HepG2 (cell line): ENCODE results near the gene GPR87. TPM values are rescaled to one million over a fixed set of nuclear protein-coding genes. Genes with fewer than 3 reads are reported as not detected.

Source experiments
- ATAC-seq: fragments of 200-7000 bp; cut with Tn5 transposase; 3 replicates; pipeline ENCODE4 v1.9.1; 2020; ENCODE audit warnings: mild to moderate bottlenecking, moderate library complexity
- BruUV-seq: library from RNA; stranded (reverse); fragments of 400-500 nt; replicated peaks from 2 replicates; lab custom pipeline; 2021; lab: Mats Ljungman, UMichigan
- CTCF ChIA-PET: fragments of 300-600 bp; formaldehyde crosslinking; extraction: SDS; loops from one replicate; lab custom pipeline; 2021; ENCODE audit warnings: low total read pairs, inconsistent platforms, low intra/inter-chr PET ratio; lab: Yijun Ruan, JAX
- POLR2A ChIA-PET: fragments of 350-600 bp; sonication (Branson Sonifier 250); formaldehyde crosslinking; loops from one replicate; lab custom pipeline; 2020; ENCODE audit warnings: antibody characterized with exemption, inconsistent platforms; lab: Yijun Ruan, JAX
- DNase-seq: peaks from one replicate; pipeline ENCODE4 v3.0.0-alpha.2; 2015; ENCODE audit warnings: low spot score
- FAIRE-seq: peaks from 3 replicates; lab custom pipeline; 2011; peaks lifted over from hg19 to GRCh38; lab: Jason Lieb, UNC
- H2AFZ ChIP-seq: one replicate; pipeline ENCODE4 v1.6.1; 2011; ENCODE audit warnings: low read length, inconsistent platforms
- H3K27ac ChIP-seq: fragments of 300-600 bp; 3 replicates; pipeline ENCODE4 v1.8.0; 2011; ENCODE audit warnings: mixed run types, mild to moderate bottlenecking, mixed read lengths, low read length, inconsistent platforms; ENCODE audit not compliant: insufficient read depth; ENCODE audit errors: extremely low read length
- H3K27me3 ChIP-seq, 2 experiments: fragments of 200-600 bp in 1 of 2; 2 replicates in 1 of 2; 3 replicates in 1 of 2; pipeline versions ENCODE4 v1.6.0 to v1.8.0; 2011; ENCODE audit warnings: low read length in 2 of 2, mild to moderate bottlenecking in 2 of 2, moderate library complexity in 2 of 2, inconsistent platforms in 1 of 2; ENCODE audit not compliant: insufficient read depth in 2 of 2, control insufficient read depth in 1 of 2
- H3K36me3 ChIP-seq, 2 experiments: fragments of 200-600 bp in 1 of 2; replicated peaks in 1 of 2; 2 replicates in 1 of 2; 3 replicates in 1 of 2; pipeline versions ENCODE4 v1.5.1 to v1.8.0; 2011; ENCODE audit warnings: low read length in 2 of 2, inconsistent platforms in 1 of 2; ENCODE audit not compliant: insufficient read depth in 2 of 2, control insufficient read depth in 1 of 2
- H3K4me1 ChIP-seq: 2 replicates; pipeline ENCODE4 v1.5.1; 2012; ENCODE audit warnings: low read length, inconsistent platforms; ENCODE audit not compliant: insufficient read depth
- H3K4me2 ChIP-seq: 2 replicates; pipeline ENCODE4 v1.6.0; 2011; ENCODE audit warnings: low read depth, low read length, inconsistent platforms
- H3K4me3 ChIP-seq, 3 experiments: fragments of 200-600 bp in 1 of 3; sonication (generic), shearing (Covaris generic) in 1 of 3; replicated peaks in 1 of 3; 2 replicates each; pipeline ENCODE4 v1.5.1; 2011 to 2016; ENCODE audit warnings: low read length in 3 of 3, inconsistent platforms in 2 of 3, low read depth in 2 of 3, mild to moderate bottlenecking in 2 of 3, control low read depth in 1 of 3, mixed read lengths in 1 of 3; ENCODE audit not compliant: insufficient read depth in 1 of 3
- H3K79me2 ChIP-seq: one replicate; pipeline ENCODE4 v1.6.1; 2011; ENCODE audit warnings: low read length, inconsistent platforms; ENCODE audit not compliant: insufficient read depth
- H3K9ac ChIP-seq: 2 replicates; pipeline ENCODE4 v1.6.0; 2011; ENCODE audit warnings: mild to moderate bottlenecking, low read depth, low read length, inconsistent platforms; ENCODE audit not compliant: insufficient read depth
- H3K9me3 ChIP-seq: 2 replicates; pipeline ENCODE4 v1.5.1; 2012; ENCODE audit warnings: mild to moderate bottlenecking, low read length
- H4K20me1 ChIP-seq: 2 replicates; pipeline ENCODE4 v1.6.0; 2011; ENCODE audit warnings: inconsistent platforms, mild to moderate bottlenecking, low read length, moderate library complexity; ENCODE audit not compliant: insufficient read depth
- AGO1 ChIP-seq: fragments of 200-400 bp; formaldehyde crosslinking; IDR thresholded peaks from 2 replicates; pipeline ENCODE4 v1.6.1; 2017; ENCODE audit warnings: mild to moderate bottlenecking, low read depth, low read length, moderate library complexity; ENCODE audit not compliant: poor library complexity, severe bottlenecking
- CHCHD3 ChIP-seq: sonication (generic); formaldehyde crosslinking; IDR thresholded peaks from 2 replicates; pipeline ENCODE4 v1.8.0; 2022; ENCODE audit warnings: mild to moderate bottlenecking, missing genetic modification reagents, moderate library complexity
- FOXA1 ChIP-seq, 2 experiments: fragments of 450-650 bp in 1 of 2; sonication (generic) in 1 of 2; formaldehyde crosslinking in 1 of 2; IDR thresholded peaks; 2 replicates each; pipeline versions ENCODE4 v1.4.0 to v1.6.1; 2016 to 2020; ENCODE audit warnings: missing genetic modification reagents in 1 of 2
- FOXA3 ChIP-seq: IDR thresholded peaks from 2 replicates; pipeline ENCODE4 v1.6.1; 2016; ENCODE audit warnings: missing genetic modification reagents, missing compliant biosample characterization
- KDM5B ChIP-seq: sonication (generic); formaldehyde crosslinking; IDR thresholded peaks from 2 replicates; pipeline ENCODE4 v1.4.0; 2020; ENCODE audit warnings: missing genetic modification reagents, mild to moderate bottlenecking, borderline replicate concordance
- MTF1 ChIP-seq: sonication (generic); formaldehyde crosslinking; IDR thresholded peaks from 2 replicates; pipeline ENCODE4 v1.5.0; 2020; ENCODE audit warnings: missing genetic modification reagents
- RBM39 ChIP-seq: fragments of 200-400 bp; formaldehyde crosslinking; IDR thresholded peaks from one replicate; pipeline ENCODE4 v1.6.1; 2018; ENCODE audit warnings: antibody characterized with exemption, mild to moderate bottlenecking, low read depth, low read length; ENCODE audit not compliant: poor library complexity, severe bottlenecking
- RXRB ChIP-seq: IDR thresholded peaks from 2 replicates; pipeline ENCODE4 v1.6.1; 2016; ENCODE audit warnings: borderline replicate concordance, missing genetic modification reagents, missing compliant biosample characterization
- ZMAT3 ChIP-seq: sonication (generic); formaldehyde crosslinking; conservative IDR thresholded peaks from 2 replicates; pipeline ENCODE4 v1.7.0; 2021; ENCODE audit warnings: missing genetic modification reagents
- ZNF337 ChIP-seq: sonication (generic); formaldehyde crosslinking; IDR thresholded peaks from 2 replicates; pipeline ENCODE4 v1.5.1; 2020; ENCODE audit warnings: missing genetic modification reagents, low read depth, mild to moderate bottlenecking, borderline replicate concordance
- ZNF709 ChIP-seq: sonication (generic); formaldehyde crosslinking; IDR thresholded peaks from 2 replicates; pipeline ENCODE4 v1.5.0; 2020; ENCODE audit warnings: mild to moderate bottlenecking, missing genetic modification reagents
- ZNF883 ChIP-seq: sonication (generic); formaldehyde crosslinking; IDR thresholded peaks from 2 replicates; pipeline ENCODE4 v1.5.1; 2020; ENCODE audit warnings: mild to moderate bottlenecking, missing genetic modification reagents; ENCODE audit errors: not compliant biosample characterization
- WGBS: methylation state at CpG from one replicate; pipeline ENCODE4 v1.1.6; 2017; ENCODE audit warnings: low lambda C conversion rate; 5-methylcytosine and 5-hydroxymethylcytosine counted together
- in situ Hi-C: cut with HindIII; loops from 2 replicates; pipeline ENCODE4 v1.10.0; 2017; ENCODE audit warnings: low pct_unique_long_range_greater_than_20kb; ENCODE audit not compliant: extremely low pct_ligation_motif_present
- intact Hi-C: fragments of 100-400 bp; cut with micrococcal nuclease; formaldehyde crosslinking; loops from one replicate; pipeline ENCODE4 v1.10.0; 2022; ENCODE audit not compliant: unreplicated experiment
- polyA plus RNA-seq, 8 experiments: library from polyadenylated mRNA; depleted of rRNA in 3 of 8; stranded (reverse) in 7 of 8; unstranded in 1 of 8; fragments of >200 nt; fragmentation: Illumina TruSeq in 4 of 8; extraction: Trizol in 4 of 8; gene quantifications; 2 replicates each; pipeline versions ENCODE4 v1.2.1 to v1.2.3, GENCODE V29; 2011 to 2016; ENCODE audit warnings: low read depth in 4 of 8, missing spikeins in 1 of 8, mixed read lengths in 1 of 8; ENCODE audit not compliant: insufficient read depth in 1 of 8
- total RNA-seq, 5 experiments: library from RNA; depleted of rRNA; stranded (reverse); fragments of >200 nt; fragmentation: Illumina TruSeq; extraction: Trizol; gene quantifications; 2 replicates each; pipeline ENCODE4 v1.2.3, GENCODE V29; 2016; ENCODE audit warnings: low read depth in 1 of 5
- TF ChIP-seq, protein P1 (sequence below): sonication (generic); formaldehyde crosslinking; conservative IDR thresholded peaks from 2 replicates; pipeline ENCODE4 v1.8.0; 2022; ENCODE audit warnings: missing genetic modification reagents

Gene GPR87
- total and polyA plus RNA-seq, 2 of the 13 experiments (the other 11 are each of a cell fraction or from before 2014, with no cell fraction given), result not detected

DNA sequence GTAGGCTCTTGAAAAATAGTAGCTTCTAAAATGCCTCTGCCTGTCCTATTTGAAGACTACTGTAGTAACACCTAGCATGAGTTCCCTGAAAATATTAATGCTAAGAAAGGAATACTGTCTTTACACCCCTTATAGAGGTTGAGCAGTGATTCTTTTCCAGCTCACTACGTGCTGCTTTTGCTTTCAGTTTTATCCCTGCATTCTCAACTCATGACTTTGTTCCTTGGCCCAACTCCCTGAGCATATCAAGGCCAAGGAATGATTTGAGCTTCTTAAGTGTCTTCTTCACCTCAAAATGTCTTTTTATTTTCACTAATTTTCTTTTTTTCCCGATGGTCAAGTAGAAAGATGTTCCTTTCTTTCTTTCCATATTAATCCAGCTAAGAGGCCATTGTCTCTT, 29.2 kb upstream of the GPR87 start:
- Histone ChIP-seq H3K36me3 (no peaks in the 10 kb centered on the region), H4K20me1 (no peaks in the 10 kb centered on the region), H3K27ac (no peak overlapping the region), H2AFZ (no peak overlapping the region), H3K9ac (no peak overlapping the region), H3K4me3 (no peak overlapping the region), H3K79me2 (no peaks in the 10 kb centered on the region), H3K27me3 (no peaks in the 10 kb centered on the region), H3K9me3 (no peaks in the 10 kb centered on the region), H3K4me2 (no peak overlapping the region), H3K4me1 (no peaks in the 10 kb centered on the region)
- 7% methylated on average over 2 of the region's 2 CpGs for WGBS
- FAIRE-seq (no peak), ATAC-seq (no peak), DNase-seq (no peak)
- no TSS peak for BruUV-seq
- TF ChIP-seq ZNF709 (CRISPR knock-in tag) (no peak), CHCHD3 (CRISPR knock-in tag) (no peak), ZMAT3 (CRISPR knock-in tag) (no peak), KDM5B (CRISPR knock-in tag) (no peak), FOXA3 (CRISPR knock-in tag) (no peak), ZNF883 (no peak), MTF1 (no peak)
- in situ Hi-C loops, result no loop called here
- ChIA-PET CTCF (no interaction called here), POLR2A (interaction anchor here (0.5 kb wide), 1 partner anchor 1123 kb away, joined by 3 read pairs; no protein-coding TSS in a partner anchor)
- intact Hi-C loops, result no loop called here

DNA sequence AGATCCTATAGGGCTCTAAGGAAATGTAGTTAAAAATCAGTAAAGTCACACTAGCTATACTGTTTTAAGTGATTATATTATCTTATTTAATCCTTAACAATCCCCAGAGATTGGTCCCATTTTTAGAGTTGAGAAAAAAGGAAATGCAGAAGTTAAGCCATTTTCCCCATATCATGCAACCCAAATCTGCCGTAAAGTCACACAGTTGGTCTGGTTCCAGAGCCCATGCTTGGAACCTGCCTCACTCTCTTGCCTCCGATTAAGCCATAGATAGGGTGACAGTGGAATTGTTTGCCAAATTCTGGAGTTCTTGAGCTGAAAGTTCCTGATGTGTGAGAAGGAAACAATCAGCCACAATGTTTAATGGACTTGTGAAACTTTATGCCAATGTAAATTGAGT, 15.1 kb upstream of the GPR87 start:
- FAIRE-seq (no peak), DNase-seq (no peak), ATAC-seq (no peak)
- ChIA-PET CTCF (no interaction called here), POLR2A (no interaction called here)
- Histone ChIP-seq H3K27me3 (no peaks in the 10 kb centered on the region), H3K4me1 (no peaks in the 10 kb centered on the region), H3K79me2 (no peaks in the 10 kb centered on the region), H3K9ac (no peak overlapping the region), H3K9me3 (no peaks in the 10 kb centered on the region), H4K20me1 (no peaks in the 10 kb centered on the region), H2AFZ (no peak overlapping the region), H3K4me2 (no peak overlapping the region), H3K36me3 (no peaks in the 10 kb centered on the region), H3K27ac (no peak overlapping the region), H3K4me3 (no peak overlapping the region)
- intact Hi-C loops, result no loop called here
- in situ Hi-C loops, result no loop called here
- no TSS peak for BruUV-seq
- WGBS, result 84% methylated on average over 2 of the region's 2 CpGs
- TF ChIP-seq ZNF337 (CRISPR knock-in tag) (no peak), RXRB (no peak), RBM39 (no peak), AGO1 (no peak), FOXA1 (IDR thresholded peaks at IDR 0.05) (no peak), FOXA1 (CRISPR knock-in tag; IDR thresholded peaks at IDR 0.05) (no peak)
- TF ChIP-seq, protein P1, sequence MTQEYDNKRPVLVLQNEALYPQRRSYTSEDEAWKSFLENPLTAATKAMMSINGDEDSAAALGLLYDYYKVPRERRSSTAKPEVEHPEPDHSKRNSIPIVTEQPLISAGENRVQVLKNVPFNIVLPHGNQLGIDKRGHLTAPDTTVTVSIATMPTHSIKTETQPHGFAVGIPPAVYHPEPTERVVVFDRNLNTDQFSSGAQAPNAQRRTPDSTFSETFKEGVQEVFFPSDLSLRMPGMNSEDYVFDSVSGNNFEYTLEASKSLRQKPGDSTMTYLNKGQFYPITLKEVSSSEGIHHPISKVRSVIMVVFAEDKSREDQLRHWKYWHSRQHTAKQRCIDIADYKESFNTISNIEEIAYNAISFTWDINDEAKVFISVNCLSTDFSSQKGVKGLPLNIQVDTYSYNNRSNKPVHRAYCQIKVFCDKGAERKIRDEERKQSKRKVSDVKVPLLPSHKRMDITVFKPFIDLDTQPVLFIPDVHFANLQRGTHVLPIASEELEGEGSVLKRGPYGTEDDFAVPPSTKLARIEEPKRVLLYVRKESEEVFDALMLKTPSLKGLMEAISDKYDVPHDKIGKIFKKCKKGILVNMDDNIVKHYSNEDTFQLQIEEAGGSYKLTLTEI (CRISPR knock-in tag), result no peak
